ENCODE results near the gene TIGD7. TPM values are rescaled to one million over a fixed set of nuclear protein-coding genes. Genes with fewer than 3 reads are reported as not detected.

TIGD7 gene
- total RNA-seq, 4 donors from 2014 or later: 0.38 to 4.0 (median 0.96) TPM

- Histone ChIP-seq H3K9me3 (no peaks in the 10 kb centered on the region), H3K27ac (peak within 1 kb of the TSS in 1 of 4 donors; percentile 44), H3K36me3 (no peaks in the 10 kb centered on the region), H3K27me3 (peaks cover 0 to 30% (median 0%) of the 10 kb centered on the region in 4 donors), H3K4me1 (no peaks in the 10 kb centered on the region), H3K4me3 (peak within 1 kb of the TSS in 1 of 4 donors; percentile 39)
- WGBS, 2 donors: 34 to 63% methylated on average over 5 to 6 of the region's 14 CpGs
- DNase-seq: no peak
- no peak for TF ChIP-seq POLR2A (IDR thresholded peaks at IDR 0.05)
- TF ChIP-seq CTCF (IDR thresholded peaks at IDR 0.05): no peak
- intact Hi-C loops (cut with DNase I): no loop called here
These were observed 48.9 kb downstream of the TIGD7 start, which contains the start of gene MEFV for GRCh38 chr16:3256146-3256865. TSS of gene MEFV (minus strand) at chr16:3256633. CDS start at chr16:3256587, 46 bp downstream.

GRCh38 chr16:3254309-3254708 lies 50.9 kb downstream of the TIGD7 start:
- no peaks in the 10 kb centered on the region for H3K4me1 ChIP-seq
- H3K36me3 ChIP-seq: no peaks in the 10 kb centered on the region
- no peak for TF ChIP-seq CTCF (IDR thresholded peaks at IDR 0.05)
- TF ChIP-seq POLR2A (IDR thresholded peaks at IDR 0.05): no peak
- H3K27me3 ChIP-seq: peaks cover 0 to 35% (median 0%) of the 10 kb centered on the region in 4 donors
- no peak overlapping the region for H3K27ac ChIP-seq
- intact Hi-C loops (cut with DNase I): no loop called here
- no peak overlapping the region for H3K4me3 ChIP-seq
- 73% methylated on average over 4 of the region's 35 CpGs; no CpG with 5 or more reads in 1 of the 2 donors for WGBS, 2 donors
- DNase-seq: no peak
- no peaks in the 10 kb centered on the region for H3K9me3 ChIP-seq

DNA sequence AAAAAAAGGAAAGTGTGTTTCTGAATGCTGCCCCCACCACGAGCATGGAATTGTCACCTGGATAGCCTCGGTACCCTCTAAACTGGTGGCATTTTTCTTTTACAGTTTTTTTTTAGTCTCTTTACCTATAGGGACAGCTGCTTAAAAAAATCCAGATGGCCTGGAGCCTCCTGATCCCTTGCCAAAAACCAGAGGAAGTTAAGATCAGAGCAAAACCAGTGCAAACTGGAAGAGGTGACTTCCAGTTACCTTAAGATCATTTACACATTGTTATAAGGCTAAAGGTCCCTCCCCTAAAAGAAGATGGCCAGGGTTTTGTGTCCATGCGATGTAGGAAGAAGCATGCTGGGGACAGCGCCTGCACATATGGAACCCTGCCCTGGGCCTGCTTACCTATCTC lies 52.3 kb downstream of the TIGD7 start:
- no peak for DNase-seq
- 62 to 80% methylated on average over 3 to 4 of the region's 4 CpGs for WGBS, 2 donors
- Histone ChIP-seq H3K27me3 (peaks cover 0 to 47% (median 0%) of the 10 kb centered on the region in 4 donors), H3K27ac (no peak overlapping the region), H3K4me3 (no peak overlapping the region), H3K36me3 (no peaks in the 10 kb centered on the region), H3K4me1 (no peaks in the 10 kb centered on the region), H3K9me3 (no peaks in the 10 kb centered on the region)
- intact Hi-C loops (cut with DNase I): no loop called here
- TF ChIP-seq POLR2A (IDR thresholded peaks at IDR 0.05) (no peak), CTCF (IDR thresholded peaks at IDR 0.05) (no peak)

- DNase-seq: no peak
- 56 to 72% methylated on average over 5 to 9 of the region's 14 CpGs for WGBS, 2 donors
- Histone ChIP-seq H3K27me3 (peaks cover 0 to 27% (median 0%) of the 10 kb centered on the region in 4 donors), H3K27ac (no peak overlapping the region), H3K4me3 (no peak overlapping the region), H3K9me3 (no peaks in the 10 kb centered on the region), H3K36me3 (no peaks in the 10 kb centered on the region), H3K4me1 (no peaks in the 10 kb centered on the region)
- TF ChIP-seq CTCF (IDR thresholded peaks at IDR 0.05) (no peak), POLR2A (IDR thresholded peaks at IDR 0.05) (no peak)
- intact Hi-C loops (cut with DNase I): no loop called here
These were observed 55.8 kb downstream of the TIGD7 start for GRCh38 chr16:3249451-3249850.

GRCh38 chr16:3249020-3249419 lies 56.2 kb downstream of the TIGD7 start:
- Histone ChIP-seq H3K36me3 (no peaks in the 10 kb centered on the region), H3K27ac (no peak overlapping the region), H3K4me3 (no peak overlapping the region), H3K9me3 (no peaks in the 10 kb centered on the region), H3K4me1 (no peaks in the 10 kb centered on the region), H3K27me3 (peaks cover 0 to 27% (median 0%) of the 10 kb centered on the region in 4 donors)
- WGBS, 2 donors: no CpG with 5 or more reads among the region's 1 CpG
- TF ChIP-seq POLR2A (IDR thresholded peaks at IDR 0.05) (no peak), CTCF (IDR thresholded peaks at IDR 0.05) (no peak)
- DNase-seq: no peak
- intact Hi-C loops (cut with DNase I): no loop called here

Other genes starting within 250 kb of the TIGD7 start
- 10 to 100 TPM in 3 of 4 donors, 1 to 10 TPM in 1; 4.6 to 31.7 (median 17.3) TPM for gene IL32, start 239.8 kb downstream of the TIGD7 start, total RNA-seq
- not detected for gene ZSCAN10, start 206.1 kb downstream of the TIGD7 start, total RNA-seq
- gene ZNF205, start 192.8 kb downstream of the TIGD7 start, total RNA-seq: 10 to 100 TPM in 3 of 4 donors, 1 to 10 TPM in 1; 9.7 to 13.9 (median 11.9) TPM
- gene ZNF213, start 170.4 kb downstream of the TIGD7 start, total RNA-seq: 10 to 100 TPM in 1 of 4 donors, 1 to 10 TPM in 3; 3.9 to 14.3 (median 6.4) TPM
- not detected for gene OR1F1, start 117.2 kb downstream of the TIGD7 start, total RNA-seq
- 10 to 100 TPM in 1 of 4 donors, 1 to 10 TPM in 3; 4.3 to 10.1 (median 4.6) TPM for gene ZNF200, start 70.3 kb downstream of the TIGD7 start, total RNA-seq
- gene MEFV, start 48.8 kb downstream of the TIGD7 start, total RNA-seq: 1 to 10 TPM in 3 of 4 donors, under 1 TPM in 1; 0.38 to 2.8 (median 1.5) TPM
- 10 to 100 TPM; 15.7 to 40.1 (median 24.1) TPM for gene ZNF263, start 21.9 kb downstream of the TIGD7 start, total RNA-seq
- gene ZNF75A, start 67 bp upstream of the TIGD7 start, total RNA-seq: 10 to 100 TPM; 10.6 to 24.6 (median 18.1) TPM
- not detected for gene OR2C1, start 50.5 kb upstream of the TIGD7 start, total RNA-seq
- gene ZSCAN32, start 95.6 kb upstream of the TIGD7 start, total RNA-seq: 10 to 100 TPM in 2 of 4 donors, 1 to 10 TPM in 2; 7.2 to 18.1 (median 11.3) TPM
- gene ZNF174, start 95.8 kb upstream of the TIGD7 start, total RNA-seq: 10 to 100 TPM in 1 of 4 donors, 1 to 10 TPM in 3; 5.8 to 13.0 (median 9.3) TPM
- 1 to 10 TPM in 3 of 4 donors, under 1 TPM in 1; 0.68 to 2.1 (median 1.0) TPM for gene ZNF597, start 138.1 kb upstream of the TIGD7 start, total RNA-seq
- 10 to 100 TPM; 21.0 to 31.6 (median 23.7) TPM for gene NAA60, start 138.2 kb upstream of the TIGD7 start, total RNA-seq
- not detected for gene C16orf90, start 190.1 kb upstream of the TIGD7 start, total RNA-seq
- 10 to 100 TPM in 1 of 4 donors, 1 to 10 TPM in 3; 1.6 to 20.1 (median 5.6) TPM for gene CLUAP1, start 195.6 kb upstream of the TIGD7 start, total RNA-seq